GM21515 (cell line): ENCODE data around the gene SLC8A2.
"Not testable (repeated sequence)": the region's sequence is repeated elsewhere in the genome, so short reads cannot be mapped to it uniquely, and the experiment has no call there.

ENCODE experiments used
- ATAC-seq: cut with Tn5 transposase; IDR thresholded peaks from one replicate; pipeline ENCODE4 v1.9.1; 2021; ENCODE audit not compliant: unreplicated experiment

The SLC8A2 gene

GRCh38 chr19:47415953-47416642, 55.6 kb downstream of the SLC8A2 start:
- ATAC-seq = no peak

- ATAC-seq = no peak
Measured at GRCh38 chr19:47414469-47414868, 57.2 kb downstream of the SLC8A2 start.

- ATAC-seq = no peak
Measured at GRCh38 chr19:47413941-47414340, 57.8 kb downstream of the SLC8A2 start.

DNA sequence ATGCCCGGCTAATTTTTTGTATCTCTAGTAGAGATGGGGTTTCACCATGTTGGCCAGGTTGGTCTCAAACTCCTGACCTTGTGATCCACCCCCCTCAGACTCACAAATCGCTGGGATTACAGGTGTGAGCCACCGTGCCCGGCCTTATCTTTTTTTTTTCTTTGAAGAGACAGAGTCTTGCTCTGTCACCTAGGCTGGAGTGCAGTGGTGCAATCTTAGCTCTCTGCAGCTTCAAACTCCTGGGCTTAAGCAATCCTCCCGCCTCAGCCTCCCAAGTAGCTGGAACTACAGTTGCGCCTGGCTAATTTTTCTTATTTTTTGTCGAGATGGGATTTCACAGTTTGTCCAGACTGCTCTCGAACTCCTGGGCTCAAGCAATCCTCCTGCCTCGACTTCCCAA, 60.0 kb downstream of the SLC8A2 start:
- ATAC-seq = not testable (repeated sequence)

DNA sequence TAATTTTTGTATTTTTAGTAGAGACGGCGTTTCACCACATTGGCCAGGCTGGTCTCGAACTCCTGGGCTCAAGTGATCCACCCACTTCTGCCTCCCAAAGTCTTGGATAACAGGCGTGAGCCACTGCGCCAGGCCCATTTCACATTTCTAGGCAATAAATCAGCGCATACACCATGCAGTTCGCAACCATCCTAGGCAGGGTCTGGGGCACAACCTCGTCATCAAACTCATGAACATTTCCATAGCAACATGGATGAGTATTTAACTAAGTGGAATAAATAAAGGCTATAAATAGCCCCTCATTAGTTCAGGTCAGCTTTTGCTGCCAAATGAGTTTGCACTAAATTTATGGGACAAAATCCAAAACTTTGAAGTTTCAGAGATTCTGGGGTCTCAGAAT, 60.6 kb downstream of the SLC8A2 start:
- no peak for ATAC-seq

DNA sequence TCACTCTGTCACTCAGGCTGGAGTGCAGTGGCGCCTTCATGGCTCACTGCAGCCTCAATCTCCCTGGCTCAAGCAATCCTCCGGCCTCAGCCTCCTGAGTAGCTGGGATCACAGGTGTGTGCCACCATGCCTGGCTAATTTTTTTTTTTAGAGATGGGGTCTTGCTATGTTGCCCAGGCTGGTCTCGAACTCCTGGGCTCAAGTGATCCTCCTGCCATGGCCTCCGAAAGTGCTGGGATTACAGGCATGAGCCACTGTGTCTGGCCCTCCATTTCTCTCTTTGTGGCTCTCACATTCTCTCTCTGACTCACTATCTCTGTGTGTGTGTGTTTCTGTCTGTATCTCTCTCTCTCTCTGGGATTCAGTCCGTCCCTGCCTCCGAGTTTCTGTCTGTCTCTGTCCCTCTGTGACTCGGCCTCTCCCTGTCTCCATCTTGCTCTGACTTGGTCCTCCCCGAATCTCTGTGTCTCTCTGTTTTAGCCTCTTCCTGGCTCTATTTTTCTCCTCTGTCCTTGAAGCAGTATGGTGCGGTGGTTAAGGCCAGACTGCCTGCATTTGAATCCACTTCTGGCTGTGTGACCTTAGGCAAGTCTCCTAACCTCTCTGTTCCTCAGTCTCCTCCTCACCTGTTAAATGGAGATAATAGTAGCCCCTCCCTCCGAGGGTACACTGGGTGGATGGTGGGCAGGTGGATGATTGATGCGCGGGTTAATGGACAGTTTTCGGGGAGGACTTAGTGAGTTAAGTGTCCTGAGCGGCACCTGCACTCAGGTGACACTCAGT, 63.3 kb downstream of the SLC8A2 start:
- no peak for ATAC-seq

GRCh38 chr19:47407417-47407774, 64.3 kb downstream of the SLC8A2 start:
- no peak for ATAC-seq

DNA sequence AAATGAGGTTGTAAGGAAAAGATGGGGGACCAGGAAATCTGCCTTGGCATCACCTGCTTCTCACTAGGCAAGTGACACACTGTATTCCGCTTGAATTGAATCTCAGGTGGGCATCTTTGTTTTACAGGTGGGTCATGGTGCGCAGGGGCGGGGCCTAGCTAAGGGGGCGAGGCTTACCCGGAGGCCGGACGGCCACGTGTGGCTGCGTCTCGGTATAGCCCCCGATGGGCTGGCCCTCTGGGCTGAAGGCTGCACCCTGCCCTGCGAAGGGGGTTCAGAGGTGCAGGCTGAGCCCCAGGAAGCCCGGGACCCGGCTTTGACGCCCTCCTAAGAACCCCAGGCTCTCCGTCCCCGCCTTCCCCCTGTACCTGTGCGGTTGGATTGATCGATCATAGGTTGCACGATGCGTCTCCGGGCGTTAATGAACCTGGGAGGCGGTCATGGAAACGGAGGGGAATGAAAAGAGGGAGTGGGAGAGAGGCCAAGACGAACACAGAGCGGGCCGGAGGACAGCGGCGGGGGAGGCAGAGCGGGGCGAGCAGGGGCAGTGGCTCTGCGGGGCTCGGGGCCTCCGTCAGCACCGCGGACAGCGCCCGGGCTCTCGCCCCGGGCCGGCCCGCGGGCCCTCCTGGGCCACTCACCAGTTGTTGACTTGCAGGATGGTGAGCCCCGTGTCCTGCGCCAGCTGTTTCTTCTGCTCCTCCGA, 64.8 kb downstream of the SLC8A2 start:
- ATAC-seq = no peak

DNA sequence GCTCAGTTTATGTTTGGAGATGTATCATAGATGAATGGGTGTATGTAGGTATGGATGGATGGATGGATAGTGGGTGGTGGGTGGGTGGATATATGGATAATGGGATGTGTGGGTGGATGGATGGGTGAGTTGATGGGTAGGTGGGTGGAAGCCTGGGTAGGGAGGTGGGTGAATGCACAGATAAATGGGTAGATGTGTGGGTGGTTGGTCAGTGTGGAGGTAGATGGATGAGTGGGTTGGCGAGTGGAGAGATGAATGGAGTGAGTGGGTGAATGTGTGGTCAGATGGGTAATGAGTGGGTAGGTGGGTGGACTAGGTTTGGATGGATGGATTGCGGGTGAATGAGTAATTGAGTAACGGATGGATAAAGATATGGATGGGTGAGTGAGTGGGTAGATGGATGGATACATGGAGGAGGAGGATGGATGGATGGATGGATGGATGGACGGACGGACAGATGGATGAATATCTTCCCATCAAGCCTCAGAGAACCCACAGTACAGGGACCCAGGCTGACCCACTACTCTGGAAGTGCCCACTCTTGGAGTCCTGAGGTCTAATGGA, 65.8 kb downstream of the SLC8A2 start:
- ATAC-seq = no peak

DNA sequence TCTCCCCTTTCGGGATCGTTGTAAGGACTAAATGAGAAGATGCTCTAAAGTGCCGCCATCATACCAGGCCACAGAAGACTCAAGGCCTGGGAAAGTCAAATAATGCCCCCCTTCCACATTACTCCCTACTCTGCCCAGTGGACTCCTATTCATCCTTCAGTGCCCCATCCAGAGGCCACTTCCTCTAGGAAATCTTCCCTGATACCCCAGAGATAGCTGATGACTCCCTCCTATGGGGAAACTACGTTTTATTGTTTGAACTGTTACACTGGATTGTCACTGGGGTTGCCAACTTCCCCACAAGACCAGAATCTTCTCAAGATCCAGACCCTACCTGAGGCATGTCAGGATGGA, 66.5 kb downstream of the SLC8A2 start:
- ATAC-seq = no peak

GRCh38 chr19:47404334-47405196, 67.1 kb downstream of the SLC8A2 start:
- no peak for ATAC-seq

- no peak for ATAC-seq
Measured at GRCh38 chr19:47402504-47402903, 69.2 kb downstream of the SLC8A2 start.

DNA sequence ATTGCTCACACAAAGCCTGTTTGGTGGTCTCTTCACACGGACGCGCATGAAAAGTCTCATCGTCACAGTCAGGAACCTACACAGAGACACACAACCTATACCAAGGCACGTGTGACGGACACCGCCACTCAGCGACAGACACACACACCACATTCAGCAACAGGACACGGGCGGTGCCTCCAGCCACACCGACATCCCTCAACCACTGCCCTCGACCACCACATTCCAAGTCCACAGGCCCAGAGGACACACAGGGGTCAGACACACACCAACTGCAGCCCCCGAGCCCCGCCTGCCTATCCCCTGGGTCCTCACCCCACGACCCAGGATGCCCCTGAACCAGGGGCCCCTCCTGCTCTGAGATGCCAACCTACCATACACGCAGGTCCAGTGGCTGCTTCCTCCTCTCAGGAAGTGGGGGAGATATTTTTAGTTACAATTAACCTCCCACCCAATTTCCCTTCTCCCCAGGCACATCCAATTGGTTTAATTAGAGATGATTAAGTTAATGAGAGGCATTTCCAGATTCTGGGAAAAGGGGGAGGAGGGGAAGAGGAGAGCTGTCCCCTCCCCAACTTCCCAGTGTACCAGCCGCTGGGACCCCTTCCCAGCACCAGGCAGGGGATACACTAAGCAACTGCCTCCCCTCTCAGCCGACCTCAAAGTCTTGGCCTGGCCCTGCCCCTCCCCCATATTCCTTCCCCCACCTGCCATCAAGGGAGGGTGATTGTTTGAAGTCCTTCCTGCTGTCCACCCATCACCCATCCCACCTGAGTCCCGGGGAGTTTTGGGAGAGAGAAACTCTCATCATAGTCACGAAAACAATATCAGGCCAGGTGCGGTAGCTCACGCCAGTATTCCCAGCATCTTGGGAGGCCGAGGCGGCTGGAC, 72.7 kb downstream of the SLC8A2 start:
- no peak for ATAC-seq

DNA sequence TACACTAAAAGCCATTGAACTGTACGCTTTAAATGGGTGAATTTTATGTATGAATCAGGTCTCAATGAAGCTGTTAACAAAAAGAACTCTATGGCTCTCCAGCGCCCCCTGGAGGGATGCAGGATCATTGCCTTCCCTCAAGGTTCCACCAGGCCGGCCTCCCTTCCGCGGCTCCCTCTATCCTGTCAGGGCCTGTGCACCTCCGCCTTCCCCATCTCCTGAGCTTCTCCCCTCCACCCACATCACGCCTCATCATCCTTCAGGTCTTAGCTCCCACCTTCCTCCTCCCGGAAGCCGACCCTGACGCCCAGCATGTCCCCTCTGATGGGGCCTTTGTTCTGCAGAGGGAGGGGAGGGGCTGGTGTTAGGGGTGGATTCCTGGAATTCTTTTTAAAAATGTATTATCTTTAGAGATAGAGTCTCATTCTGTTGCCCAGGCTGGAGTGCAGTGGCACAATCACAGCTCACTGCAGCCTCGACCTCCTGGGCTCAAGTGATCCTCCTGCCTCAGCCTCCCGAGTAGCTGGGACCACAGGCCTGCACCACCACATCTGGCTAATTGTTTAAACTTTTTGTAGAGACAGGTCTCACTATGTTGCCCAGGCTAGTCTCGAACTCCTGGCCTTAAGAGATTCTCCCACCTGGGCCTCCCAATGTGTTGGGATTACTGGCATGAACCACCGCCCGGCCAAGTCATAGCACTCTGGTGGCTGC, 80.0 kb downstream of the SLC8A2 start:
- ATAC-seq = no peak

DNA sequence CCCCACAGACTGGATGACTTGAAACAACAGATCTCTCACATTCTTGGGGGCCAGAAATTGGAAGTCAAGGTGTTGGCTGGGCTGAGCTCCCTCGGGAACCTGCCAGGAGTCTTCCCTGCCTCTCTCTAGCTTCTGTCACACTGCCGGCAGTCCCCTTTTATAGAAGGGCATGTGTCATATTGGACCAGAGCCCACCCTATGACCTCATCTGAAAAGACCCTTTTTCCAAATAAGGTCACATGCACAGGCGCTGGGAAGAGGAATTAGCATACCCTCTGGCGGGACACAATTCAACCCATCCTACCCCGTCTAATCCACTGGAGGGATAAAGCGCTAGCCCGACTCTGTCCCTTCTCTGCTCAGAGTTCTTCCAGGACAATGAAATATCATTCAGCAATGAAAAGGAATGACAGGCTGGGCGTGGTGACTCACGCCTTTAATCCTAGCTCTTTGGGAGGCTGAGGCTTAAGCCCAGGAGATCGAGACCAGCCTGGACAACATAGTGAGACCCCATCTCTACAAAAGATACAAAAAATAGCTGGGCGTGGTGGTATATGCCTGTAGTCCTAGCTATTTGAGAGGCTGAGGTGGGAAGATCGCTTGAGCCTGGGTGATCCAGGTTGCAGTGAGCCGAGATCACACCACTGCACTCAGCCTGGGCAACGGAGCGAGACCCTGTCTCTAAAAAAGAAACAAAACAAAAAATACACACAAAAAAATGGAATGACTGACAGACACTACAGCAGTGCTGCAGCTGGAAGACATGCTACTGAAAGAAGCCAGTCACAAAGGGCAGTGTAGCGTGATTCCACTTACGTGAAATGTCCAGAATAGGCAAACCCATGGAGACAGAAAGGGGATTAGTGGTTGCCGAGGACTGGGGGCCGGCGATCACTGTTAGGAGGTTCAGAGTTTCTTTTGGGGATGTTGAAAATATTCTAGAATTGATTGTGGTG, 80.9 kb downstream of the SLC8A2 start:
- no peak for ATAC-seq

DNA sequence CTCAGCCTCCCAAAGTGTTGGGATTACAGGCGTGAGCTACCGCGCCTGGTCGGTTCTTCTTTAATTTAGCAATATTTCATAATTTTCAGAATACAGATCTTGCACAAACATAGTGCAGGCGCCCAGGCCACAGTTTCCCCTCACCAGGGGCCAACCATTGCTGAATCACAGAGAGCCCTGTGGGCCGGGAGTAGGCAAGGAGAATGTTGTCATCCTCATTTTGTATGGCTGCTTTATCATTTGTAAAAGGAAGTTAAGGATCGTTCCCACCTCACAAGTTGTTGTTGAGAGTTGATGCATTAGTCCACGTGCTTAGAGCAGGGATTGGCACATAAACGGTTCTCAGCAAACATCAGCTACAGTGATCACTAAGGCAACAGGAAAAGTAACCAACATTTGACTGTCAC, 82.5 kb downstream of the SLC8A2 start:
- ATAC-seq = no peak

GRCh38 chr19:47388721-47389120, 83.0 kb downstream of the SLC8A2 start:
- not testable (repeated sequence) for ATAC-seq

DNA sequence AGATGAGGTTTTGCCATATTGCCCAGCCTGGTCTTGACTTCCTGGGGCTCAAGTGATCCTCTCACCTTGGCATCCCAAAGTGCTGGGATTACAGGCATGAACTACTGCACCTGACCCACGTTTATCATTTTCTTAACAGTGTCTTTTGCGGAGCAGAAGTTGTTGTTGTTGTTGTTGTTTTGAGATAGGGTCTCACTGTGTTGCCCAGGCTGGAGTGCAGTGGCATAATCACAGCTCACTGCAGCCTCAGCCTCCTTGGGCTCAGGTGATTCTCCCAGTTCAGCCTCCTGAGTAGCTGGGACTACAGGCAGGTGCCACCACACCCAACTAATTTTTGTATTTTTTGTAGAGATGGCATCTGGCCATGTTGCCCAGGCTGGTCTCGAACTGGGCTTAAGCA, 84.1 kb downstream of the SLC8A2 start:
- not testable (repeated sequence) for ATAC-seq
